ENCODE results near the gene CCSER1.

- no peak for TF ChIP-seq POLR2A (IDR thresholded peaks at IDR 0.05)
- no peak for TF ChIP-seq POLR2AphosphoS5 (IDR thresholded peaks at IDR 0.05)
- no peak for TF ChIP-seq CTCF (IDR thresholded peaks at IDR 0.05 in 8 of 11, conservative IDR thresholded peaks at IDR 0.05 in 3 of 11)
Observed at GRCh38 chr4:91319556-91320268, 1192.5 kb downstream of the CCSER1 start.
